ENCODE results near the gene DPH2. TPM values are rescaled to one million over a fixed set of nuclear protein-coding genes. Genes with fewer than 3 reads are reported as not detected.

The DPH2 gene
- total and polyA plus RNA-seq, 8 donors, result 6.4 to 93.2 (median 13.8) TPM

DNA sequence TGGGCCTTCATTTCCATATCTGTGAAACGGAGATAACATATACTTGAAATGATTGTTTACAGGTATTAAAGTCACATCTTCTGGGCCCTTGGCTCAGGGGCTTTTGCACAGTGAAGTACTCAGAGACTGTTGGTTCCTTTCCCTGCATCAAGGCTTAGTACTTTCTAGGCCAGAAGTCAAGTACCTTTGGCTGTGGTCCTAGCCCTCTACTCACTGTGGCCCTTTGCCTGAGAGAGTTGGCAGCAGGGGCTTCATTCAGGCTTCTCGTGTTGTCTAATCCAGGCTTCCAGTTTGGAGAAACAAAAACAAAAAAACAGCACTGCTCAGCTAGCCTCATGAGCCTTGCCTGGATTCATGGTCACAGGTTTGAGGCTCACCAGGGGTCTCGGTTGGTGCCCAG, 8.1 kb upstream of the DPH2 start:
- H3K4me3 ChIP-seq, result no peak overlapping the region
- DNase-seq, result no peak
- H3K27me3 ChIP-seq, result no peaks in the 10 kb centered on the region
- intact Hi-C loops (cut with DNase I; ENCODE audit: low total_unique reads), result no loop called here
- H3K4me1 ChIP-seq, result no peaks in the 10 kb centered on the region
- WGBS, 5 donors, result 73 to 93% (median 87%) methylated on average over 3 of the region's 3 CpGs
- peaks cover 37 to 93% (median 91%) of the 10 kb centered on the region in 4 donors for H3K36me3 ChIP-seq
- no peaks in the 10 kb centered on the region for H3K9me3 ChIP-seq
- TF ChIP-seq EP300 (IDR thresholded peaks at IDR 0.05), result no peak
- TF ChIP-seq, protein P1, sequence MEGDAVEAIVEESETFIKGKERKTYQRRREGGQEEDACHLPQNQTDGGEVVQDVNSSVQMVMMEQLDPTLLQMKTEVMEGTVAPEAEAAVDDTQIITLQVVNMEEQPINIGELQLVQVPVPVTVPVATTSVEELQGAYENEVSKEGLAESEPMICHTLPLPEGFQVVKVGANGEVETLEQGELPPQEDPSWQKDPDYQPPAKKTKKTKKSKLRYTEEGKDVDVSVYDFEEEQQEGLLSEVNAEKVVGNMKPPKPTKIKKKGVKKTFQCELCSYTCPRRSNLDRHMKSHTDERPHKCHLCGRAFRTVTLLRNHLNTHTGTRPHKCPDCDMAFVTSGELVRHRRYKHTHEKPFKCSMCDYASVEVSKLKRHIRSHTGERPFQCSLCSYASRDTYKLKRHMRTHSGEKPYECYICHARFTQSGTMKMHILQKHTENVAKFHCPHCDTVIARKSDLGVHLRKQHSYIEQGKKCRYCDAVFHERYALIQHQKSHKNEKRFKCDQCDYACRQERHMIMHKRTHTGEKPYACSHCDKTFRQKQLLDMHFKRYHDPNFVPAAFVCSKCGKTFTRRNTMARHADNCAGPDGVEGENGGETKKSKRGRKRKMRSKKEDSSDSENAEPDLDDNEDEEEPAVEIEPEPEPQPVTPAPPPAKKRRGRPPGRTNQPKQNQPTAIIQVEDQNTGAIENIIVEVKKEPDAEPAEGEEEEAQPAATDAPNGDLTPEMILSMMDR (IDR thresholded peaks at IDR 0.05), result no peak
- no peak for TF ChIP-seq POLR2AphosphoS5 (IDR thresholded peaks at IDR 0.05)
- TF ChIP-seq POLR2A (IDR thresholded peaks at IDR 0.05), result no peak
- H3K27ac ChIP-seq, result no peak overlapping the region

DNA sequence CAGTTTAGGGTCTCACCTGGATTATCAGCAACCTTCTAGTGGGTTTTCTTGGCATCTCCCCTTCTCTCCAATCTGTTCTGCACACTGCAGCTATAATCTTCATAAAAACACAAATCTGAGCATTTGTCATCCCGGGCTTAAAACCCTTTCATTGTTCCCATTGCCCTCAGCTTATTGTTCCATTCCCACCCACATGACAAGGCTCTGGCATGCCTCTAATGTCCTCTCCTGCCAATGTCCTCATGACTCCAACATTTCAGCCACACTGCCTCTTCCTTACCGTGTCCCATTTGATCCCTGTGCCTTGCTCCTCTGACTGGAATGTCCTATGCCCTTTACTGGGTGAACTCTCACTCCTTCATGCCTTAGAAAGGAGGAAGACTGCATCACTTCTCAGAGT, 7.5 kb upstream of the DPH2 start:
- Histone ChIP-seq H3K4me1 (no peaks in the 10 kb centered on the region), H3K36me3 (peaks cover 37 to 93% (median 91%) of the 10 kb centered on the region in 4 donors), H3K27ac (no peak overlapping the region), H3K4me3 (no peak overlapping the region), H3K9me3 (no peaks in the 10 kb centered on the region), H3K27me3 (no peaks in the 10 kb centered on the region)
- DNase-seq, result no peak
- 86 to 95% (median 92%) methylated on average over 2 of the region's 2 CpGs for WGBS, 5 donors
- no peak for TF ChIP-seq POLR2AphosphoS5 (IDR thresholded peaks at IDR 0.05)
- no peak for TF ChIP-seq POLR2A (IDR thresholded peaks at IDR 0.05)
- TF ChIP-seq, protein P1 (IDR thresholded peaks at IDR 0.05), result no peak
- no peak for TF ChIP-seq EP300 (IDR thresholded peaks at IDR 0.05)
- intact Hi-C loops (cut with DNase I; ENCODE audit: low total_unique reads), result no loop called here

DNA sequence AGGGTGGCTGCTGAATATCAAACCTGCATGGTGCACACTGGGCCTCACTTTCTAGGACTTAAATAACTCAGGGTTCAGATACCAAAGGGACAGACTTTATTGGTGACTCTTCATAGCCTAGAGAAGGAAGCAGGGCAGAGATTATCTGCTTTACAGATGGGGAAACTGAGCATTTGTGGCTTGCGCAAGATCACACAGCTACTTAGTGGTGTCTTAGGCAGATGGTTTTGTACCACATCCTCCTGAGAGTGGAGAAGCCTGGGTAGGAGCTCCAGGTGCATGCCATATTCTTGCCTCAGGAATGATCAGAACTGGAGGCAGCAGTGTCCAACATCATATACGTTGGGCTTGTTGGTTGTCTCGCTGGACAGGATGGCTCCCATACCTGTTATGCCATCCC, 6.8 kb upstream of the DPH2 start:
- Histone ChIP-seq H3K27me3 (no peaks in the 10 kb centered on the region), H3K36me3 (peaks cover 33 to 91% (median 89%) of the 10 kb centered on the region in 4 donors), H3K4me3 (no peak overlapping the region), H3K4me1 (no peaks in the 10 kb centered on the region), H3K27ac (no peak overlapping the region), H3K9me3 (no peaks in the 10 kb centered on the region)
- no peak for TF ChIP-seq POLR2A (IDR thresholded peaks at IDR 0.05)
- TF ChIP-seq, protein P1 (IDR thresholded peaks at IDR 0.05), result no peak
- TF ChIP-seq POLR2AphosphoS5 (IDR thresholded peaks at IDR 0.05), result no peak
- TF ChIP-seq EP300 (IDR thresholded peaks at IDR 0.05), result no peak
- 88 to 97% (median 93%) methylated on average over 3 of the region's 3 CpGs for WGBS, 5 donors
- no peak for DNase-seq
- intact Hi-C loops (cut with DNase I; ENCODE audit: low total_unique reads), result no loop called here

GRCh38 chr1:43963890-43964289, 5.9 kb upstream of the DPH2 start:
- H3K36me3 ChIP-seq, result peaks cover 27 to 82% (median 80%) of the 10 kb centered on the region in 4 donors
- no peak for DNase-seq

More at GRCh38 chr1:43963890-43964289, 5.9 kb upstream of the DPH2 start:
- intact Hi-C loops (cut with DNase I; ENCODE audit: low total_unique reads), result no loop called here
- Histone ChIP-seq H3K27ac (no peak overlapping the region), H3K27me3 (no peaks in the 10 kb centered on the region), H3K4me1 (no peaks in the 10 kb centered on the region), H3K9me3 (no peaks in the 10 kb centered on the region), H3K4me3 (no peak overlapping the region)
- no peak for TF ChIP-seq POLR2A (IDR thresholded peaks at IDR 0.05)
- TF ChIP-seq EP300 (IDR thresholded peaks at IDR 0.05), result no peak
- TF ChIP-seq, protein P1 (IDR thresholded peaks at IDR 0.05), result no peak
- no peak for TF ChIP-seq POLR2AphosphoS5 (IDR thresholded peaks at IDR 0.05)
- 81 to 93% (median 86%) methylated on average over 5 of the region's 5 CpGs for WGBS, 5 donors
